COLO668 (cell line): ENCODE measurements around the gene DNLZ.
A peak's percentile ranks its signal among the peaks of the same experiment; 100 is the strongest.
"Not testable (repeated sequence)": the region's sequence is repeated elsewhere in the genome, so short reads cannot be mapped to it uniquely, and the experiment has no call there.

Experiments used
- DNase-seq: peaks from one replicate; lab custom pipeline; 2025; ENCODE audit not compliant: unreplicated experiment; lab: John Stamatoyannopoulos, UW

The DNLZ gene

DNA sequence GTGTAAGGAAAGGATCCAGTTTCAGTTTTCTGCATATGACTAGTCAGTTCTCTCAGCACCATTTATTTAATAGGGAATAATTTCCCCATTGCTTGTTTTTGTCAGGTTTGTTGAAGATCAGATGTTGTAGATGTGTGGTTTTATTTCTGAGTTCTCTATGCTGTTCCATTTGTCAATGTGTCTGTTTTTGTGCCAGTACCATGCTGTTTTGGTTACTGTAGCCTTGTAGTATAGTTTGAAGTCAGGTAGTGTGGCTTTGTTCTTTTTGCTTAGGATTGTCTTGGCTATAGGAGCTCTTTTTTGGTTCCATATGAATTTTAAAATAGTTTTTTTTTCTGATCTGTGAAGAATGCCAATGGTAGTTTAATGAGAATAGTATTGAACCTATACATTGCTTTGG is 42.6 kb downstream of the DNLZ start:
- not testable (repeated sequence) for DNase-seq

DNA sequence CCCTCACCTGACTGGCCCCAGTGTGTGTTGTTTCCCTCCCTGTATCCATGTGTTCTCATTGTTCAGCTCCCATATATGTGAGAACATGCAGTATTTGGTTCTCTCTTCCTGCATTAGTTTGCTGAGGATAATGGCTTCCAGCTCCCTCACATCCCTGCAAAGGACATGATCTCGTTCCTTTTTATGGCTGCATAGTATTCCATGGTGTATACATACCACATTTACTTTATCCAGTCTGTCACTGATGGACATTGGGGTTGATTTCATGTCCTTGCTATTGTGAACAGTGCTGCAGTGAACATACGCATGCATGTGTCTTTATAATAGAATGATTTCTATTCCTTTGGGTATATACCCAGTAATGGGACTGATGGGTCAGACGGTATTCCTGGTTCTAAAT is 43.6 kb downstream of the DNLZ start:
- not testable (repeated sequence) for DNase-seq

DNA sequence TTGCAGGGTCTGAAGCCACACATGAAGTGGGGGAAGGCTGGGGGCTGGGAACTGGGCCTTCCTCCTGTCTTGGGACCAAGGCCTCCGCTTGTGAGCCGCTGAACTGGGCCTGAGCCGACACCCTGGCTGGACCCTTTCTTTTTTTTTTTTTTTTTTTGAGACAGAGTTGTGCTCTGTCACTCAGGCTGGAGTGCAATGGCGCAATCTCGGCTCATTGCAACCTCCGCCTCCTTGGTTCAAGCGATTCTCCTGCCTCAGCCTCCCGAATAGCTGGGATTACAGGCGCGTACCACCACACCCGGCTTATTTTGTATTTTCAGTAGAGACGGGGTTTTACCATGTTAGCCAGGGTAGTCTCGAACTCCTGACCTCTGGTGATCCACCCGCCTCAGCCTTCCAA is 44.3 kb downstream of the DNLZ start:
- not testable (repeated sequence) for DNase-seq

DNA sequence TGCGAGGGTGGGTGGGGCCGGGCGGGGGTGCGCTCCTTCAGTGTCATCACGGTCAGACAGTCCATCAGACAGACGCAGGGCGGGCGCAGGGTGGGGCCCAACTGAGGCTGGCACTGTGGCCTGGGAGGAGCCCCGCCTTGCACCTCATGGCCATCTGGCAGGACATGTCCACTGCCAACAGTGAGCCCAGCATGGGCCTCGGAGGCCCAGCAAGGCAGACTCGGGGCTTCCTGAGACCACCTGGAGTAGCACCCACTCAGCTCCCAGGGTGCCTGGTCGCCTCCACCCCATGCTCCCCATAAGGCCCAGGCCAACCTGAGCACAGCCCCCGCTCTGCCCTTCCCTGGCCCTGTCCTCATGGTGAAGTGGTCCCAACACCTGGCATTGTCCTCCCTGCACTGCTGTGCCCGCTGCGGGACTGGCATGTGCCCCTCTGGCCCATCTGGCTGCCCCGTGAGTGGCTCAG is 44.7 kb downstream of the DNLZ start:
- no peak for DNase-seq

DNA sequence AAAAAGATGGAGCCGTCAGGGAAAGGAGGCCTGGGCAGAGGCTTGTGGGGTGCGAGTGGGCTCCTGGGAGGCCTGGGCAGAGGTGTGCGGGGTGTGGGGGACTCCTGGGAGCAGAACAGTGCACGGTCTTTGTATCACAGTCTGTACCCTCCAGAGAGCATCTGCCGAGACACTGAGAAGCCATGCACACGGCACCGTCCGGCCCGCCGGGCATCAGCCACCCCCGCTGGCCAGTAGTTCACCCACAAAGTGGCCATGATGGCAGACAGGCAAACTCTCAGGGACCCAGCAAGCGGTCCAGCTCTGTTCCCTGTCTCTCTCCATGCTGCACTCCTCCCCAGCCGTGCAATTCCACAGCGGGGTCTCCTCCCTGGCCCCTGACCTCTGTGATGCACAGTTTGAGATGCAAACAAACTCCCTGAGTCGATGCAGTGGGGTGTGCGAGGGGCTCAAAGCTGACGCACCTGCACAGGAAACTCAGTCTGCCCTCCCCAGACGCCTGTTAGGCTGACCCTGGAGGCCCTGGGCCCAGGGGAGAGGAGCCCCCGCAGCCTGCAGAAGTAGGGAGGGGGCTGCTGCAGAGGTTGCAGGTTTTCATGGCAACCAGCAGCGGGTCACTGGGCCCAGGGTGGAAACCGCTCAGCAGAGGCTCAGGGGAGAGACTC is 45.3 kb downstream of the DNLZ start:
- DNase-seq = no peak

DNA sequence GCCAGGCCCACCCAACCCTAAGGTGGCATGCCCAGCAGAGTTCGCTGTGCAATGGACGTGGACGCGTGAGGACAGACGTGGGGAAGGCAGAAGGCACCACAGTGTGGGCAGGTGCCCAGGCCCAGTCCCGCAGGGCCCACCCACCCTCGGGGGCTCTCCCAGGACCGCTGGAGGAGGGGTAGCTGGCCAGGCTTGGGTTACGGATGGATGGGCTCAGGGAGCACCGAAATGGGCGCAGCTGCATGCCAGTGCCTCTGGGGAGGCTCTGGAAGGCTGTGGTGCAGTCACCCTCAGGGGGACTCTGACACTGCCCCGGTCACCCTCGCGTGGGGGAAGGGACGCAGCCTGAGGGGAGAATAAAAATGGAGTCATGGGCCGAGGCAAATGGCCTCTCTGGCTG is 45.8 kb downstream of the DNLZ start:
- DNase-seq = no peak

DNA sequence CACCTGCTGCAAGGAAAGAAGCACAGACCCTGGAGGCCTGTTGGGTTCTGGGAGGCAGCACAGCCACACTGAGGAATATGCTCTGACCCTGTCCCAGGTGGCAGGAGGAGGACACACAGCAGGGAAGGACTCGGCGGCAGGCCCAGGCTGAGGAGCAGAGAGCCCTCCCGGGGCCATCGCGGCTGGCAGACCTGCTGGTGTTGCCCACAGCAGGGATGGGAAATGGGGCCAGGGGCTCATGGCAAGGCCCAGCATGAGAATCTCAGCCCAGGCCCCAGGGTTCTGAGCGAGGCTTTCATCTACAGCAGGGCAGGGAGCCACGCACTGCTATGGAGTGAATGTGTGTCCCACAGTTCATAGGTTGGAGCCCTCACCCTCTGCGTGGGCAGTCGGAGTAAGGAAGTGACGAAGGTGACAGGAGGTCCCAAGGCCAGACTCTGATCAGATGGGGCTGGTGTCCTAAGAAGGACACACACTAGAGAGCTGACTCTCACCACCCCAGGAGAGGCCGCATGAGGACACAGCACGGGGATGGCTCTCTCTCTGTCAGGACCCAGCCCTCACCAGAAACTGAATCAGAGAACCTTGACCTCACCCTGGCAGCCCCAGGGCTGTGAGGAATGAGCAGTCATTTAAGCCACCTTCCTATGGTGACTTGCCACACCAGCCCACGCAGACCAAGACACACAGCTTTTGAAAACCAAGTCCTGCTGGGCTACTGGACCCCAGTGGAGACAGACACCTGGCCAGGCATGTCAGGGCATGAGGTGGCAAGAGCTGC is 46.5 kb downstream of the DNLZ start:
- no peak for DNase-seq

DNA sequence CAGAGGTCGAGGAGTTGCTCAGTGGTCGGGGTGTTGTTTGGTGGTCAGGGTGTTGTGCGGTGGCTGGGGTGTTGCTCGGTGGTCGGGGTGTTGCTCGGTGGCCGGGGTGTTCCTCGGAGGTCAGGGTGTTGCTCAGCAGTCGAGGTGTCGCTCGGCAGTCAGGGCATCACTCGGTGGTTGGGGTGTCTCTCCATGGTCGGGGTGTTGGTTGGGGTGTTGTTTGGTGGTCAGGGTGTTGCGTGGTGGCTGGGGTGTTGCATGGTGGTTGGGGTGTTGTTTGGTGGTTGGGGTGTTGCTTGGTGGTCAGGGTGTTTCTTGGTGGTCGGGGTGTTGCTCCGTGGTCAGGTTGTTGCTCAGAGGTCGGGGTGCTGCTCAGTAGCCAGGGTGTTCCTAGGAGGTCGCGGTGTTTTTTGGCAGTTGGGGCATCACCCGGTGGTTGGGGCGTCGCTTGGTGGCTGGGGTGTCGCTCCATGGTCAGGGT is 47.2 kb downstream of the DNLZ start:
- no peak for DNase-seq

DNA sequence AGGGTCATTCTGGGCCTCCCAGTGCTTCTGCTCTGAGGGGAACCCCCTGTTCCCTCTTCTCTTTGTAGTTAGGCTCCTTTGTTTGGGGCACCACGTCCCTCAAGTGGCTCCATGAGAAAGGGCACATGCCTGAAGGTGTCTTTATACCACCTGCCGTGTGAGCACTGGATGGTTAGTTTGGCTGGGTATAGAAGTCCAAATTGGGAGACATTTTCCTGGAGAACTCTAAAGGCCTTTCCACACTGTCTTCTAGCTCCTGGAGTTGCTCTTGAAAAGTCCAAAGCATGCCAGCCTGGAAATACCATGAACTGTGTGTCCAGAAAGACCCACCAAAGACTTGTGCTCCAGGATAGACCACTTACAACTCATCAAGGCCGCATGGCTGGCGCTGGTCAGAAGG is 48.6 kb downstream of the DNLZ start:
- no peak for DNase-seq

DNA sequence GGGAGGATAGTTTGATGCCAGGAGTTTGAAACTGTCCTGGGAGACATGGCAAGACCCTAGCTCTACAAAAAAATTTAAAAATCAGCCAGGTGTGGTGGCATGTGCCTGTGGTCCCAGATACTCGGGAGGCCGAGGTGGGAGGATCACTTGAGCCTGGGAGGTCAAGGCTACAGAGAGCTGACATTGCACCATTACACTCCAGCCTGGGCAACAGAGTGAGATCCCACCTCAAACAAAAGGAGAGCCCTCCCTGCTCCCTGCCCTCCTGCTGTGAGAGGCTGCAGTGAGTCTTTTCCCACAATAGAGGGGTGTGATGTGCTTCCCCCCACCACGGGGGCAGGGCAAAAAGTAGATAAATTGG is 49.5 kb downstream of the DNLZ start:
- no peak for DNase-seq

DNA sequence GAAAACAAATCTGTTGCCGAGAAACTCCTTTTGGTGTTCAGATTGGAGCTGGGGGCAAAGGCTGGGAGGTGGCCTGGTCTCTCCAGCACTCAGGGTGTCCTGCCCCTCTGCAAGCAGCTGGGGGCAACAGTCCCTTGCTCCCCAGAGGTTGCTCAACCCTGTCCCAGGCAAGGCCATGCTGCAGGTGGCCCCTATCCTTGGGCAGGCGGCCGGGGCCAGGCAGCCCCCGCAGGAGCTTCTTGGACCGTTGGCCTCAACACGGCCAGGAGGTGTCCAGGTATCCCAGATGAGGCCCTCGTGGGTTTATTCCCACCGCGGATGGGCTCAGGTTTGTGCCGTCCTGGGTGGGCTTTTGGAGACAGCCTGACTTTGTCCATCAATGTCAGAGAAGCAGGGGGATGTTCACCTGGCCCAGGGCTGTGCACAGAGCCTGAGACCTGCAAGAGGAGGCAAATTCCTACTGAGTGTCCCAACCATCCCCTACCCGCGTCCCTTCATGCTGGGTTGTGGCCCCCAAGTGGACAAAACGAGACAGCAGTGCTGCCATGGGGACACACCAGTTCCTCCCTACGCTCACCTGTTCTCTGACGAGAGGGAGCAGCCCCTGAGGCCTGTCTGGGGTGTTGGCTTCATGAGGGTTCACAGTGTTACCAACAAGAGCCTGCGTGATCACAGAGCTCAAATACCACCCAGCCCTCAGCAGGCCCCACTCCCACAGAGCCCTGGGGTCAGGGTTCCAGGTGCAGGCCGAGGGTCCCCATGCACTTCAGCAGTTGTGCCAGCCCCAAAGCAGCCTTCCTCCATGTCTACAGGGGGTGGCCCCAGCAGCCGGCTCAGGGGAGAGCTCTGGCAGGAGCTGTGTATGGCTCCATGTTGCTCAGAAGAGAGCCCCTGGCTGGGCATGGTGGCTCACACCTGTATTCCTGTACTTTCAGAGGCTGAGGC is 50.2 kb downstream of the DNLZ start:
- peak; percentile 15 for DNase-seq

DNA sequence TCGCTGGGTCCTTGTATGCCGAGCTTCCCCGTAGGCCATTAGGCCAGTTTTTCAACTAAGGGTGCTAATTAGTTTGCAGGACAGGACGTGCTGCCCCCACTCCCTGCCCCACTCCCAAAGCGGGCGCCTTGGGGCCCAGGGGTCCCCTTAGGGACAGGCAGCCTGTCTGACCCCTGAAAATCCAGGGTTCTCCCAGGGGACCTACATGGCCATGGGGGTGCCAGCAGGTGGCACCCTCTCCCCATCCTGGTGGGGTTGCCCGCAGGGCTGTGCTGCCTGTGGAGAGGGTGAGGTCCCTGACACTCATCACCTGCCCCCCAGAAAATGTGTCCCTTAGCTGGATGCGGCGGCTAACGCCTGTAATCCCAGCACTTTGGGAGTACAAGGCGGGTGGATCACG is 51.1 kb downstream of the DNLZ start:
- peak; percentile 73 for DNase-seq

DNA sequence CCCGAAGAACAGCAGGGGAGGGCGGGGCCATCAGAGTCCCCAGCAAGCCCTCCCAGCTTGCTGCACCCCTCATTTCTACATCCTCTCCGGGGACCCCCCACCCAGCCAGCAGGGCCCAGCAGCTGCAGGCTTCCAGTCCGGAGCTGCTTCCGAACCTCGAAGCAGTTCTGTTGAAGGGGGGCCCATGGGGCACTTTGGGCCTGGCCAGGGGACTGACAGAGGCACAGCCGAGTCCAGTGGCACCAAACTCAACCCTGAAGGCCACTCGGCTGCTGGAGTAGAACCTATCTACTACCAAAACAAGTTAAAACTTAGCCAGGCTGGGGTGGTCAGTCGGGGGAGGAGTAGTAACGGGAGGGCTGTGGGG is 51.6 kb downstream of the DNLZ start:
- no peak for DNase-seq

DNA sequence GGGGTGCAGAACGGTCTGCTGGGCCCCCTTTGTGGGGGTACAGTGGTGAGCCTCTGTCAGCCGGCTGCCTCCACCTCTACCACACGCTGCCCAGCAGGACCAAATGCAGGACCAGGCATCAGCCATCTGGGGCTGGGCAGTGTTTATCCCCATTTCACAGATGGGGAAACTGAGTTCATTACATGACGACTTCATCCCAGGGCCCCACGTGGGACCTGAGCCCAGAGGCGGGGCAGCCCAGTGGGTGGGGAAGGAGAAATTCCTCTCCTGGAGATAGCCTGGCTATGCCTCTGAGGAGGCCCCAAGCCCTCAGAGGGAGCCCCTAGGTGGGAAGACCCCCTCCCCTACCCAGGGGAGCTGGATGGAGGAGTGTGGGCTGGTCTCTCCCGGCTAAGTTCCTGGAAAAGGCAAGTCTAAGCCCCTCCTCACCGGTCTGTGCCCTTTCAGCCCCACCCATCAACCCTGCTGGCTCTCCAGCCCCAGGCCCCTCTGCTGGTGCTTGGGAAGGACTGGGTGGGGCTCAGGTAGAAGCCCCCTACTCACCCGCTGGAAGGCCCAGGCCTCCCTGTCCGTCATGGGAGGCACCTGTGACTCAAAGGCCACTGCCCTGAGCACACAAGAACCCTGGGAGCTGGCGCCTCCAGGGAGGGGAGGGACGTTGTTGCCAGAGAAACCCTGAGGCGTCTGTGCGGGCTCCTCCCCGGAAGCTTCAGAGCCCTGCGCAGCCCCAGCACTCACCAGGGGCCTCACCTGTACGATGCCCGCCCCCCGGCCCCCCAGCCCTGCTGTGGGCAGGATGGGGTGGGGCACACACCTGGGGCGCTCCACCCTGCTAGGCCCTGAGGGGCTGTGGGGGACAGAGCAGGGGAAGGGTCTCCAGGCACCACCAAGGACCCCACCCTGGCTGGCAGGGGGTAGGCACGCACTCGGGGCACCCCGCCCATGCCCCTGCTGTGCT is 52.2 kb downstream of the DNLZ start:
- DNase-seq = peak; percentile 87

DNA sequence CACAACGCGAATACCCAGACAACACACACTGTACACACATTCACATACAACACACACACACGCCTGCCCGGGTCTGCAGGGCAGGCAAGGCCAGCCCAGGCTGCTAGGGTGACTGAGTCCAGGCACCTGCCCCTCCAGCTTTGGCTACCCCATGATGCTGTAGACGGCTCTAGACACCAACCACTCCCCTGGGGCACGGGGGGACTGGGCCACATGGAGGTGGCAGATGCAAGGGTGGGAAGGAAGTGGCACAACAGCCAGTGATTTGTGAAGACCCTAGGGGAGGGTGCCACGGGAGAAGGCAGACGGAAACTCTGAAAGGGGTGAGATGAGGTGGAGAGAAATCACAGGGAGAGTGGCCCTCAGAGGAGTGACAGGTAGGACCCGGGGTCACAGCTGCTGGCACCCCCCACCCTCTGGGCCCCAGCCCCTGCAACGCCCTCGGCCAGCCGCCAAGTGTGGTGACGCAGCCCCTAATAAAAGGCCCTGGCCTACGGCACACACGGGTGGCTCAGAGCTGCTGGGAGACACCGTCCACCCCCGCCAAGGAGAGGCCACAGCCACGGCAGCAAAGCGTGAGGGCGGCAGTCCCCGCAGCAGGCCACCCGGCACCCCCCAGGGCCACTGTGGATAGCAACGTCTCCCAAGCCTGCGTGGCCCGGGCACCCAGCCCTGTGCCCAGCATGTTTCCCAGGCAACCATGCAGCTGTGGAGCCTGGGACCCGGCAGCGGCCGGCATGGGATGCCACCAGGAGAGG is 53.1 kb downstream of the DNLZ start:
- DNase-seq = peak; percentile 69

DNA sequence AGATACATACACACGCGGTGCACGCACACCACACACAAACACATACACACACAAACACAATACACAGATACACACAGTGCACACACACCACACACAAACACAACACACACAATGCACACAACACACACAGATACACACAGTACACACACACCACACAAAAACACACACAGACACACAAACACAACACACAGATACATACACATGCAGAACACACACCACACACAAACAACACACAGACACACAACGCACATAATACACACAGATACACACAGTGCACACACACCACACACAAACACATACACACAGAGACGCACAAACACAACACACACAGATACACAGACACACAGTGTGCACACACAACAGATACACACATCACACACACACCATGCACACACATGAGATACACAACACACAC is 53.7 kb downstream of the DNLZ start:
- DNase-seq = no peak
